Activated CD8-positive, alpha-beta memory T cell treated with anti-CD3 and anti-CD28 coated beads for 36 hours (primary cell): ENCODE measurements around the gene TMEM245. TPM values are rescaled to one million over a fixed set of nuclear protein-coding genes. Genes with fewer than 3 reads are reported as not detected.
"Not testable (repeated sequence)": the region's sequence is repeated elsewhere in the genome, so short reads cannot be mapped to it uniquely, and the experiment has no call there.

Experiments used
- CTCF ChIA-PET: fragments of 350-600 bp; sonication (Branson Sonifier 250); formaldehyde crosslinking; loops from one replicate; lab custom pipeline; 2021; ENCODE audit warnings: antibody characterized with exemption; lab: Charles Lee
- POLR2A ChIA-PET: fragments of 350-600 bp; sonication (Branson Sonifier 250); formaldehyde crosslinking; loops from one replicate; lab custom pipeline; 2021; ENCODE audit warnings: antibody characterized with exemption; lab: Charles Lee
- total RNA-seq, 2 experiments: library from RNA; stranded (reverse); gene quantifications; one replicate each; pipeline ENCODE4 v1.2.3, GENCODE V29; 2021

Gene TMEM245
- total RNA-seq, 2 experiments from 2014 or later = 32.0 to 32.6 TPM

DNA sequence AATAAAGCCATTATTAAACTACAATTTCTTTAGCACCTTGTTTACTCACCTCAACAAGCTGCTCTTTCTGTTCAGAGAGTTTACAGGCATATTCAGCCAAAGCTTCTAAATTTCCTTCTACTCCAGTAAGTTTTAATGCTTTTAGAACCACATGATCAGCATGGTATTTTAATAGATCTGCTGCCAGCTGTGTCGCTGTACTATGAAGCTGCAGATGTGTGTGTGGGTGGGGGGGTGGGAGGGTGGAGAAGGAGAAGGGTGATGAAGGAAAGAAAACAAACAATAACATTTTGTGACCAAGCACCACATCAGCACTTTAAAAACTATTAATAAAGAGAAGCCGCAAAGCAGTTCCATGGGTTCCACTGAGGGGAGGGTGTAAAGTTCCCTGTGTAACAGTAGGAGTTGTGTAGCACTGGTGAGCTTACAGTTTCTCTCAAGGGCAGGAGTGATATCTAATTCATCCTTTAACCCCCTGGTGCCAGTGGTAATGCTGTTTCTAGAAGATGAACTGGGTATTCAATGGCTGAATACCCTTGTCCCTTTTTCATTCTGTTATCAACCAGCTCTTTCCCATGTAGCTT lies 147.0 kb downstream of the TMEM245 start:
- ChIA-PET POLR2A (no interaction called here), CTCF (no interaction called here)

DNA sequence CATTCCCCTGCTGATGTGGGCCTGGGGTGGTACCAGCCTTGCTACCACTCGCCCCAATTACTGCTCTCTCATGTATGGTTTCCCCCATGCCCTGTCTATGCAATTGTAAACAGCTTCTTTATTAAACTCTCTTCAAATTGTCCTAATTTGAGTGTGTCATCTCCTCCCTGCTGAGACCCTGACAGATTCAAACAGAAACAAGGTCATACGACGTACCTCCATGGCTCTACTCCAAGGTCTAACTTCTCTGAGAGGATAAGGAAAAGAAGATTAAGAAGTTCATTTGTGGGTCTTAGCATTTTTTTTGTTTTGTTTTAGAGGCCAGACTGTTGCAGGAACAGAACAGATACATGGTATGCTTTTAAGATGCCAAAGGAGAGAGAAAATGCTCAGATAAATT lies 147.6 kb downstream of the TMEM245 start:
- CTCF ChIA-PET = no interaction called here
- POLR2A ChIA-PET = no interaction called here

DNA sequence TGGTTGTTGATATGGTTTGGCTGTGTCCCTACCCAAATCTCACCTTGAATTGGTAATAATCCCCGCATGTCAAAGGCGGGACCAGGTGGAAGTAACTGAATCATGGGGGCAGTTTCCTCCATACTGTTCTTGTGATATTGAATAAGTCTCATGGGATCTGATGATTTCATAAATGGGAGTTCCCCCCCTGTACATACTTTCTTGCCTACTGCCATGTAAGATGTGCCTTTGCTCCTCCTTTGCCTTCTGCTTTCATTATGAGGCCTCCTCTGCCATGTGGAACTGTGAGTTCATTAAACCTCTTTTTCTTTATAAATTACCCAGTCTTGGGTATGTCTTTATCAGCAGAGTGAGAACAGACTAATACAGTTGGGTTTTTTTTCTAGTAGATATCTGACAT lies 148.4 kb downstream of the TMEM245 start:
- POLR2A ChIA-PET, CTCF ChIA-PET: not testable (repeated sequence)

DNA sequence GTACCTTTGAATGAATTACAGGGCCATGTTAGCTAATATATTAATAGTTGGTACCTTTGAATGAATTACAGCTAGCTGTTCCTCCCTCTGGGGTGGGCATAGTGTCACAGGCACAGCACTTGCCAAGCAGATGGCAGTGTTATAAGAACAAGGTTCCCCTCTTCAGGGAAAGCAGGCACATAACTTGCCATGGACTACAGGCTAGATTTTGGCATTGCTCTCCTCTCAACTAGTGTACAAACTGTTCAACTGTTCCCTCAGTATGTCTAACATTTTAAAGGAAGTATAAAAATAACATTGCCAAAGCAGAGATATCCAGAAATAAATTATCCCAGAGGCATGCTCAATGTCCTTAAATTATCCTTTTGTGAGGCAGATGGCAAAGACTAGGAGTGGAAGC lies 151.8 kb downstream of the TMEM245 start:
- CTCF ChIA-PET = no interaction called here
- POLR2A ChIA-PET = interaction anchor here (0.5 kb wide), 1 partner anchor 86 kb away, joined by 3 read pairs; no protein-coding TSS in a partner anchor

Other genes with a start within 250 kb of the TMEM245 start
- gene ELP1, start 185.8 kb downstream of the TMEM245 start, total RNA-seq = 10 to 100 TPM; 34.1 to 35.7 TPM
- 10 to 100 TPM; 12.5 to 12.7 TPM for gene ABITRAM, start 185.5 kb downstream of the TMEM245 start, total RNA-seq
- 10 to 100 TPM; 20.9 to 21.0 TPM for gene CTNNAL1, start 106.4 kb downstream of the TMEM245 start, total RNA-seq
- not detected for gene FRRS1L, start 47.3 kb upstream of the TMEM245 start, total RNA-seq
- under 1 TPM; 0.32 to 0.44 TPM for gene EPB41L4B, start 201.1 kb upstream of the TMEM245 start, total RNA-seq